Skin of body (tissue), 2 donors: ENCODE measurements around the gene KCNJ16. TPM values are rescaled to one million over a fixed set of nuclear protein-coding genes. Genes with fewer than 3 reads are reported as not detected.

Experiments
- DNase-seq: peaks from one replicate; lab custom pipeline; 2025; lab: John Stamatoyannopoulos, UW
- total RNA-seq: library from RNA; depleted of rRNA; stranded (reverse); fragments of >200 nt; gene quantifications from one replicate; pipeline ENCODE4 v1.2.3, GENCODE V29; 2014

The KCNJ16 gene
- total RNA-seq, 1 donor from 2014 or later: 0.69 TPM

GRCh38 chr17:70127221-70127873, 52.3 kb downstream of the KCNJ16 start:
- no peak for DNase-seq

GRCh38 chr17:70128727-70129238, 53.8 kb downstream of the KCNJ16 start:
- DNase-seq: no peak

- no peak for DNase-seq
Measured at GRCh38 chr17:70130289-70130688, 55.3 kb downstream of the KCNJ16 start.

- DNase-seq: no peak
Measured at GRCh38 chr17:70132505-70132904, 57.5 kb downstream of the KCNJ16 start.

GRCh38 chr17:70134042-70134441, 59.0 kb downstream of the KCNJ16 start:
- DNase-seq: no peak

GRCh38 chr17:70134777-70135176, 59.8 kb downstream of the KCNJ16 start:
- DNase-seq: no peak

- no peak for DNase-seq
Measured at GRCh38 chr17:70136131-70136530, 61.1 kb downstream of the KCNJ16 start.

- DNase-seq: peak; percentile 11
Measured at GRCh38 chr17:70137451-70138230, 62.6 kb downstream of the KCNJ16 start.

- no peak for DNase-seq
Measured at GRCh38 chr17:70138291-70138865, 63.4 kb downstream of the KCNJ16 start.

- no peak for DNase-seq
Measured at GRCh38 chr17:70139449-70139993, 64.5 kb downstream of the KCNJ16 start.

GRCh38 chr17:70144260-70144846, 69.3 kb downstream of the KCNJ16 start:
- DNase-seq: peak; percentile 50

GRCh38 chr17:70153210-70153609, 78.2 kb downstream of the KCNJ16 start:
- no peak for DNase-seq

GRCh38 chr17:70157151-70157550, 82.1 kb downstream of the KCNJ16 start:
- no peak for DNase-seq

- no peak for DNase-seq
Measured at GRCh38 chr17:70158180-70158579, 83.2 kb downstream of the KCNJ16 start.

- no peak for DNase-seq
Measured at GRCh38 chr17:70158591-70158990, 83.6 kb downstream of the KCNJ16 start.

GRCh38 chr17:70159980-70160379, 85.0 kb downstream of the KCNJ16 start:
- DNase-seq: no peak

GRCh38 chr17:70161519-70161918, 86.5 kb downstream of the KCNJ16 start:
- no peak for DNase-seq

GRCh38 chr17:70165383-70165782, 90.4 kb downstream of the KCNJ16 start:
- no peak for DNase-seq

GRCh38 chr17:70166615-70167014, 91.6 kb downstream of the KCNJ16 start:
- no peak for DNase-seq

GRCh38 chr17:70168044-70168976, 93.3 kb downstream of the KCNJ16 start:
- DNase-seq: peak; percentile 64
